H9 (cell line): ENCODE data around the gene NOX5. TPM values are rescaled to one million over a fixed set of nuclear protein-coding genes. Genes with fewer than 3 reads are reported as not detected.

ENCODE experiments used
- DNase-seq: peaks from one replicate; pipeline ENCODE4 v3.0.0-alpha.2; 2017
- H2AFZ ChIP-seq: one replicate; pipeline ENCODE4 v1.6.1; 2013; ENCODE audit warnings: mild to moderate bottlenecking, low read length, control low read depth, moderate library complexity
- H2AK5ac ChIP-seq: 2 replicates; pipeline ENCODE4 v1.6.1; 2013; ENCODE audit warnings: low read length, control low read depth, mixed read lengths; ENCODE audit not compliant: insufficient read length
- H2BK120ac ChIP-seq: one replicate; pipeline ENCODE4 v1.6.1; 2013; ENCODE audit warnings: low read depth, mild to moderate bottlenecking, low read length, control low read depth, inconsistent platforms; ENCODE audit not compliant: poor library complexity, severe bottlenecking
- H2BK12ac ChIP-seq: 2 replicates; pipeline ENCODE4 v1.6.1; 2013; ENCODE audit warnings: low read length, control low read depth, mixed read lengths, low read depth; ENCODE audit not compliant: insufficient read length
- H2BK15ac ChIP-seq: 2 replicates; pipeline ENCODE4 v1.6.1; 2013; ENCODE audit warnings: low read depth, low read length, control low read depth
- H2BK20ac ChIP-seq: one replicate; pipeline ENCODE4 v1.6.1; 2013; ENCODE audit warnings: low read depth, mild to moderate bottlenecking, low read length, control low read depth, inconsistent platforms; ENCODE audit not compliant: poor library complexity, severe bottlenecking
- H2BK5ac ChIP-seq: 2 replicates; pipeline ENCODE4 v1.6.1; 2013; ENCODE audit warnings: low read length, control low read depth, mixed read lengths; ENCODE audit not compliant: insufficient read length
- H3K14ac ChIP-seq: 2 replicates; pipeline ENCODE4 v1.6.1; 2013; ENCODE audit warnings: low read length, control low read depth; ENCODE audit not compliant: insufficient read depth
- H3K18ac ChIP-seq: 2 replicates; pipeline ENCODE4 v1.6.1; 2013; ENCODE audit warnings: low read depth, mild to moderate bottlenecking, mixed read lengths, low read length, control low read depth; ENCODE audit not compliant: insufficient read length
- H3K23ac ChIP-seq: 2 replicates; pipeline ENCODE4 v1.6.1; 2013; ENCODE audit warnings: low read length, control low read depth, mixed read lengths, low read depth; ENCODE audit not compliant: insufficient read length
- H3K23me2 ChIP-seq: 2 replicates; pipeline ENCODE4 v1.6.1; 2013; ENCODE audit warnings: low read depth, mild to moderate bottlenecking, mixed read lengths, low read length, control low read depth; ENCODE audit not compliant: insufficient read length, poor library complexity, severe bottlenecking
- H3K27ac ChIP-seq: 2 replicates; pipeline ENCODE4 v1.5.1; 2013; ENCODE audit warnings: low read length, control low read depth, mixed read lengths, low read depth; ENCODE audit not compliant: insufficient read length
- H3K27me3 ChIP-seq: 2 replicates; pipeline ENCODE4 v1.6.1; 2013; ENCODE audit warnings: low read length, control low read depth, inconsistent platforms; ENCODE audit not compliant: insufficient read depth
- H3K4ac ChIP-seq: 2 replicates; pipeline ENCODE4 v1.6.1; 2013; ENCODE audit warnings: low read depth, mild to moderate bottlenecking, control low read depth, inconsistent platforms, low read length, moderate library complexity
- H3K4me1 ChIP-seq: 2 replicates; pipeline ENCODE4 v1.6.1; 2013; ENCODE audit warnings: low read length, control low read depth, inconsistent platforms; ENCODE audit not compliant: insufficient read depth
- H3K4me2 ChIP-seq: 2 replicates; pipeline ENCODE4 v1.6.1; 2013; ENCODE audit warnings: low read length, control low read depth, mixed read lengths; ENCODE audit not compliant: insufficient read length, insufficient read depth
- H3K56ac ChIP-seq: 2 replicates; pipeline ENCODE4 v1.6.1; 2013; ENCODE audit warnings: low read depth, mild to moderate bottlenecking, mixed read lengths, low read length, control low read depth; ENCODE audit not compliant: insufficient read length
- H3K79me1 ChIP-seq: 2 replicates; pipeline ENCODE4 v1.6.1; 2013; ENCODE audit warnings: low read depth, mild to moderate bottlenecking, moderate library complexity, low read length, control low read depth, inconsistent platforms; ENCODE audit not compliant: insufficient read depth, poor library complexity, severe bottlenecking
- H3K79me2 ChIP-seq: 2 replicates; pipeline ENCODE4 v1.6.1; 2013; ENCODE audit warnings: low read length, control low read depth, inconsistent platforms; ENCODE audit not compliant: insufficient read depth
- H3K9ac ChIP-seq: 2 replicates; pipeline ENCODE4 v1.6.1; 2013; ENCODE audit warnings: low read length, control low read depth, mixed read lengths; ENCODE audit not compliant: insufficient read length; ENCODE audit errors: extremely low read depth
- H3K9me3 ChIP-seq: one replicate; pipeline ENCODE4 v1.6.1; 2013; ENCODE audit warnings: low read depth, low read length, inconsistent platforms; ENCODE audit not compliant: control insufficient read depth
- H3T11ph ChIP-seq: one replicate; pipeline ENCODE4 v1.6.1; 2013; ENCODE audit warnings: mild to moderate bottlenecking, low read length, control low read depth, inconsistent platforms
- H4K20me1 ChIP-seq: one replicate; pipeline ENCODE4 v1.6.1; 2013; ENCODE audit not compliant: control insufficient read depth, insufficient read length, insufficient read depth
- H4K5ac ChIP-seq: 2 replicates; pipeline ENCODE4 v1.6.1; 2013; ENCODE audit warnings: low read depth, mild to moderate bottlenecking, mixed read lengths, low read length, control low read depth; ENCODE audit not compliant: insufficient read length
- H4K8ac ChIP-seq: replicated peaks from 2 replicates; pipeline ENCODE4 v1.6.1; 2013; ENCODE audit warnings: low read length, control low read depth, mixed read lengths, low read depth; ENCODE audit not compliant: insufficient read length
- H4K91ac ChIP-seq: 2 replicates; pipeline ENCODE4 v1.6.1; 2013; ENCODE audit warnings: low read depth, mild to moderate bottlenecking, moderate library complexity, mixed read lengths, low read length, control low read depth; ENCODE audit not compliant: insufficient read length
- H3K27ac Mint-ChIP-seq, 3 experiments: 2 replicates in 2 of 3; 3 replicates in 1 of 3; pipeline ENCODE4 v1.8.0; 2020 to 2021; ENCODE audit warnings: mixed read lengths in 3 of 3, mild to moderate bottlenecking in 1 of 3, moderate library complexity in 1 of 3
- H3K27me3 Mint-ChIP-seq: 2 replicates; pipeline ENCODE4 v1.8.0; 2021; ENCODE audit warnings: low read depth, mild to moderate bottlenecking, moderate library complexity, mixed read lengths
- H3K36me3 Mint-ChIP-seq, 3 experiments: 2 replicates in 2 of 3; 3 replicates in 1 of 3; pipeline ENCODE4 v1.8.0; 2020 to 2021; ENCODE audit warnings: low read depth in 3 of 3, mixed read lengths in 3 of 3; ENCODE audit not compliant: insufficient read depth in 1 of 3
- H3K4me1 Mint-ChIP-seq, 2 experiments: 2 replicates each; pipeline ENCODE4 v1.8.0; 2020; ENCODE audit warnings: mixed read lengths in 2 of 2
- H3K4me3 Mint-ChIP-seq, 2 experiments: 2 replicates in 1 of 2; 3 replicates in 1 of 2; pipeline ENCODE4 v1.8.0; 2020 to 2021; ENCODE audit warnings: mild to moderate bottlenecking in 2 of 2, mixed read lengths in 2 of 2, moderate library complexity in 1 of 2
- H3K9me3 Mint-ChIP-seq, 2 experiments: 2 replicates in 1 of 2; 3 replicates in 1 of 2; pipeline ENCODE4 v1.8.0; 2020; ENCODE audit warnings: mild to moderate bottlenecking in 2 of 2, mixed read lengths in 2 of 2, moderate library complexity in 1 of 2
- CTCF ChIP-seq: fragments of 200-600 bp; sonication (generic); conservative IDR thresholded peaks from 3 replicates; pipeline ENCODE4 v1.8.0; 2021; ENCODE audit warnings: antibody characterized with exemption, mild to moderate bottlenecking
- WGBS: extraction: QIAGEN DNeasy Blood & Tissue Kit; methylation state at CpG from one replicate; pipeline ENCODE4 v1.1.7; 2013; ENCODE audit warnings: missing lambda C conversion rate, low lambda C conversion rate, mixed read lengths; ENCODE audit not compliant: insufficient read length; ENCODE audit errors: extremely low coverage; 5-methylcytosine and 5-hydroxymethylcytosine counted together
- total RNA-seq: library from RNA; stranded (reverse); gene quantifications from 2 replicates; pipeline ENCODE4 v1.2.1, GENCODE V29; 2021

The NOX5 gene
- total RNA-seq, 1 experiment from 2014 or later, result 0.04 TPM

GRCh38 chr15:69072906-69073305 lies 58.4 kb downstream of the NOX5 start:
- Histone ChIP-seq H4K5ac (no peak overlapping the region), H3K23ac (no peak overlapping the region), H2BK15ac (no peak overlapping the region), H3K4ac (no peak overlapping the region), H2AK5ac (no peak overlapping the region), H3K27ac (no peak overlapping the region), H2BK20ac (no peak overlapping the region), H4K91ac (no peak overlapping the region), H3K9me3 (no peaks in the 10 kb centered on the region), H3T11ph (no peak overlapping the region), H4K20me1 (no peaks in the 10 kb centered on the region), H3K79me1 (no peaks in the 10 kb centered on the region), H3K27me3 (peaks cover 2% of the 10 kb centered on the region; the same call in 1 of the 2 replicates), H3K4me2 (no peak overlapping the region), H3K14ac (no peak overlapping the region), H3K18ac (no peak overlapping the region), H2BK12ac (no peak overlapping the region), H2BK5ac (no peak overlapping the region), H3K56ac (no peak overlapping the region), H3K4me1 (peaks cover 9% of the 10 kb centered on the region), H4K8ac (no peak overlapping the region), H2AFZ (no peak overlapping the region), H3K23me2 (peaks cover 11% of the 10 kb centered on the region), H3K9ac (no peak overlapping the region), H3K79me2 (no peaks in the 10 kb centered on the region), H2BK120ac (no peak overlapping the region)
- Mint-ChIP-seq H3K9me3 (peaks cover 23 to 30% of the 10 kb centered on the region in 2 experiments), H3K4me1 (peaks cover 28 to 29% of the 10 kb centered on the region in 2 experiments), H3K27me3 (peaks cover 66% of the 10 kb centered on the region), H3K27ac (no peak overlapping the region), H3K36me3 (peaks cover 2 to 19% (median 4%) of the 10 kb centered on the region in 3 experiments; a peak in 5 of 7 replicates), H3K4me3 (no peak overlapping the region)
- no CpG with 5 or more reads among the region's 2 CpGs for WGBS
- TF ChIP-seq CTCF, result no peak
- no peak for DNase-seq
